GM12878 (cell line): ENCODE results near the gene ING4.

Source experiments
- BCL11A ChIP-seq: IDR thresholded peaks from 2 replicates; pipeline ENCODE4 v1.6.1; 2011; ENCODE audit warnings: low read depth, low read length
- EZH2 ChIP-seq: IDR thresholded peaks from 2 replicates; pipeline ENCODE4 v1.6.1; 2012; ENCODE audit warnings: low read depth, mild to moderate bottlenecking, control low read depth, inconsistent platforms, low read length, borderline replicate concordance; ENCODE audit not compliant: control insufficient read depth
- MEF2A ChIP-seq: IDR thresholded peaks from 2 replicates; pipeline ENCODE4 v1.6.1; 2011; ENCODE audit warnings: low read depth, mild to moderate bottlenecking, low read length, moderate library complexity; ENCODE audit not compliant: insufficient read depth
- NFYB ChIP-seq: IDR thresholded peaks from 2 replicates; pipeline ENCODE4 v1.6.1; 2011; ENCODE audit warnings: low read depth, mild to moderate bottlenecking, low read length, improper control_type of control experiment, moderate library complexity; ENCODE audit not compliant: insufficient read depth
- SP1 ChIP-seq: IDR thresholded peaks from one replicate; pipeline ENCODE4 v1.6.1; 2011; ENCODE audit warnings: low read depth, low read length
- ZNF217 ChIP-seq: fragments of 450-650 bp; IDR thresholded peaks from 2 replicates; pipeline ENCODE4 v1.6.1; 2017; ENCODE audit warnings: antibody characterized with exemption, mild to moderate bottlenecking
- ZSCAN29 ChIP-seq: fragments of 450-650 bp; IDR thresholded peaks from 2 replicates; pipeline ENCODE4 v1.6.1; 2017; ENCODE audit warnings: mild to moderate bottlenecking, moderate library complexity
- TF ChIP-seq, protein P1 (sequence below): IDR thresholded peaks from 2 replicates; pipeline ENCODE4 v1.6.1; 2011; ENCODE audit warnings: low read depth, mild to moderate bottlenecking, low read length, moderate library complexity, borderline replicate concordance; ENCODE audit errors: extremely low read depth

GRCh38 chr12:6612247-6612646, 50.7 kb downstream of the ING4 start:
- TF ChIP-seq ZNF217 (no peak), NFYB (no peak), BCL11A (no peak), MEF2A (no peak), SP1 (no peak), ZSCAN29 (no peak), EZH2 (no peak)
- TF ChIP-seq, protein P1, sequence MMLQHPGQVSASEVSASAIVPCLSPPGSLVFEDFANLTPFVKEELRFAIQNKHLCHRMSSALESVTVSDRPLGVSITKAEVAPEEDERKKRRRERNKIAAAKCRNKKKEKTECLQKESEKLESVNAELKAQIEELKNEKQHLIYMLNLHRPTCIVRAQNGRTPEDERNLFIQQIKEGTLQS = no peak
